ENCODE results near the gene EML1. TPM values are rescaled to one million over a fixed set of nuclear protein-coding genes. Genes with fewer than 3 reads are reported as not detected.

The EML1 gene
- total and polyA plus RNA-seq, 7 donors: 3.1 to 40.4 (median 7.5) TPM

GRCh38 chr14:99839696-99840095, 46.5 kb downstream of the EML1 start:
- H3K4me3 ChIP-seq: no peak overlapping the region
- no peaks in the 10 kb centered on the region for H3K27me3 ChIP-seq (ENCODE audit: insufficient read depth in 3 of 3, low read length in 2 of 3)
- H3K36me3 ChIP-seq (ENCODE audit: insufficient read depth in 1 of 2, low read depth in 1 of 2): no peaks in the 10 kb centered on the region
- DNase-seq (no peak), ATAC-seq (peak in 1 of 4 donors; percentile 42)
- no peaks in the 10 kb centered on the region for H3K9me3 ChIP-seq
- TF ChIP-seq CTCF (IDR thresholded peaks at IDR 0.05): no peak
- H3K4me1 ChIP-seq: peaks cover 18% of the 10 kb centered on the region
- 59 to 89% (median 73%) methylated on average over 8 of the region's 8 CpGs for WGBS, 3 donors
- intact Hi-C loops (cut with DNase I): no loop called here
- H3K27ac ChIP-seq: no peak overlapping the region

GRCh38 chr14:99840265-99840664, 47.1 kb downstream of the EML1 start:
- Histone ChIP-seq H3K27me3 (ENCODE audit: insufficient read depth in 3 of 3, low read length in 2 of 3) (no peaks in the 10 kb centered on the region), H3K4me1 (peaks cover 18% of the 10 kb centered on the region), H3K4me3 (no peak overlapping the region), H3K36me3 (ENCODE audit: insufficient read depth in 1 of 2, low read depth in 1 of 2) (no peaks in the 10 kb centered on the region), H3K9me3 (no peaks in the 10 kb centered on the region), H3K27ac (no peak overlapping the region)
- TF ChIP-seq CTCF (IDR thresholded peaks at IDR 0.05): no peak
- intact Hi-C loops (cut with DNase I): no loop called here
- no peak for DNase-seq
- WGBS, 3 donors: 94 to 97% (median 95%) methylated on average over 6 of the region's 6 CpGs
- no peak for ATAC-seq

- Histone ChIP-seq H3K4me1 (peaks cover 18% of the 10 kb centered on the region), H3K27ac (no peak overlapping the region), H3K27me3 (ENCODE audit: insufficient read depth in 3 of 3, low read length in 2 of 3) (no peaks in the 10 kb centered on the region), H3K9me3 (no peaks in the 10 kb centered on the region), H3K4me3 (no peak overlapping the region), H3K36me3 (ENCODE audit: insufficient read depth in 1 of 2, low read depth in 1 of 2) (no peaks in the 10 kb centered on the region)
- DNase-seq: no peak
- WGBS, 3 donors: 46 to 59% (median 58%) methylated on average over 5 of the region's 5 CpGs
- intact Hi-C loops (cut with DNase I): no loop called here
- no peak for TF ChIP-seq CTCF (IDR thresholded peaks at IDR 0.05)
- ATAC-seq: no peak
Measured at GRCh38 chr14:99840774-99841305, 47.6 kb downstream of the EML1 start.

GRCh38 chr14:99841436-99842071, 48.3 kb downstream of the EML1 start:
- Histone ChIP-seq H3K4me3 (no peak overlapping the region), H3K27ac (no peak overlapping the region), H3K36me3 (ENCODE audit: insufficient read depth in 1 of 2, low read depth in 1 of 2) (no peaks in the 10 kb centered on the region), H3K27me3 (ENCODE audit: insufficient read depth in 3 of 3, low read length in 2 of 3) (no peaks in the 10 kb centered on the region), H3K4me1 (peaks cover 18% of the 10 kb centered on the region), H3K9me3 (peaks cover 3% of the 10 kb centered on the region)
- intact Hi-C loops (cut with DNase I): no loop called here
- no peak for TF ChIP-seq CTCF (IDR thresholded peaks at IDR 0.05)
- 30 to 47% (median 36%) methylated on average over 9 of the region's 9 CpGs for whole genome bisulfite sequencing, 3 donors
- peak in 3 of 4 donors; percentile 19 to 30 (median 19) for ATAC-seq
- DNase-seq: no peak

GRCh38 chr14:99842141-99842540, 48.9 kb downstream of the EML1 start:
- Histone ChIP-seq H3K36me3 (ENCODE audit: insufficient read depth in 1 of 2, low read depth in 1 of 2) (no peaks in the 10 kb centered on the region), H3K4me1 (peaks cover 18% of the 10 kb centered on the region), H3K9me3 (peaks cover 7% of the 10 kb centered on the region), H3K27ac (no peak overlapping the region), H3K4me3 (no peak overlapping the region), H3K27me3 (ENCODE audit: insufficient read depth in 3 of 3, low read length in 2 of 3) (no peaks in the 10 kb centered on the region)
- no peak for TF ChIP-seq CTCF (IDR thresholded peaks at IDR 0.05)
- WGBS, 3 donors: 38 to 67% (median 54%) methylated on average over 1 of the region's 1 CpG
- intact Hi-C loops (cut with DNase I): no loop called here
- ATAC-seq (no peak), DNase-seq (no peak)
